ENCODE results near the gene HOTAIR. TPM values are rescaled to one million over a fixed set of nuclear protein-coding genes. Genes with fewer than 3 reads are reported as not detected.

The HOTAIR gene
- total and polyA plus RNA-seq, 4 donors, result 9.7 TPM; not detected in 3

DNA sequence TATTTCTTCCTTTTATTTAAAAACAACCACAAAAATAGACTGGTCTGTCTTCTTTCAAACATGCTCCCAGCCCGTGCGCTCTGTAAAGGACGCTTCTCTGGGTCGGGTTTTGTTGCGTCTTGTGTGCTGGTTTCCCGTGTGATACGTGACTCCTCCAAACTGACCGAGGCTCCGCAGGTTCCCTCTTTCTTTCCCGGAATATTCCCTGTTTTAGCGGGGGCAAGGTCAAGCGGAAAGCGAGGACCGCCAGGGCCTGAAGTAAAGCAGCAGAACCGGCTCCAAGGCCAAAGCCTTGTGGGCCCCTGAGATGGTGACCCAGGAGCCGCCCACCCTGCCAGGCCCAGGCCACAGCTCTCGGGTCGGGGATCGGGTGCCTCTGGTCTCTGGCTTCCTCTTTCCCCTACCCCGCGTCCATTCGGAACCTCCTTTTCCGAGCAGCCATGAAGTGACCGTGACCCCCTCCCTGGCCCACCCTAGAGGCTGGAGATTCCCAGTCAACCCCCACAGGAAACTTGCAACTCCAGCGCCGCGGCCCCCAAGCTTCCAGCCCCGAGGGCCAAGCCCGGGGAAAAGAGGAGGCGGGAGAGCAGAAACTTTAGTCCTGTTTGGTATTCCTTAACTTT is 9.3 kb upstream of the HOTAIR start:
- Histone ChIP-seq H3K4me1 (ENCODE audit: control insufficient read depth in 1 of 2, insufficient read depth in 2 of 2, low read length in 2 of 2) (no peaks in the 10 kb centered on the region), H3K27ac (ENCODE audit: low read depth in 1 of 2, low read length in 2 of 2) (no peak overlapping the region), H3K4me3 (ENCODE audit: low read length in 2 of 2) (no peak overlapping the region), H3K9me3 (ENCODE audit: control insufficient read depth, low read length) (no peaks in the 10 kb centered on the region), H3K27me3 (ENCODE audit: control insufficient read depth in 1 of 2, insufficient read depth in 2 of 2, low read length in 1 of 2) (peaks cover 0 to 3% of the 10 kb centered on the region in 2 donors), H3K36me3 (ENCODE audit: control insufficient read depth in 1 of 2, insufficient read depth in 2 of 2, low read length in 1 of 2) (no peaks in the 10 kb centered on the region)
- ATAC-seq (ENCODE audit: low FRiP score) (no peak), DNase-seq (peak in 1 of 2 donors; percentile 73)
- intact Hi-C loops (cut with DNase I), result loop anchor here in 1 of 2 donors (5.0 kb wide), 1 partner anchor 218 kb away; no protein-coding TSS in a partner anchor
- WGBS, 2 donors, result 19 to 21% methylated on average over 30 of the region's 30 CpGs

DNA sequence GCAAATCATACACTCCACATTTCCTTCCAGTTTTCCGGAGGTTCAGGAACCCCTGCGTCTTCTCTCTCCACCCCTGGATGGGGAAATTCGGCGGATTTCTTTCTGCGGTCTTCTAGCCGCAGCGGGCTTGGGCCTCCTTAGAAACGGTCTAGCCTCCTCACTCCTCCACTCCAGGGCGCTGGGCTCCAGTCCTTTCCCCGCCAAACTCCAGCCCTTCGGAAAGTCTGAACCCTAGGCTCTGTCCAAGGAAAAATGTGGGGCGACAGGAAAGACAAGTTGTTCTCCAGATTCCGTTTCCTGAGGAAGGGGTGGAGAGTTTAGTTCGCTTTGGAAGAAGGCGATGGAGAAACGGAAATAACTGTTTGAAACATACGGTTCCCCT is 8.8 kb upstream of the HOTAIR start:
- Histone ChIP-seq H3K4me3 (ENCODE audit: low read length in 2 of 2) (no peak overlapping the region), H3K36me3 (ENCODE audit: control insufficient read depth in 1 of 2, insufficient read depth in 2 of 2, low read length in 1 of 2) (no peaks in the 10 kb centered on the region), H3K4me1 (ENCODE audit: control insufficient read depth in 1 of 2, insufficient read depth in 2 of 2, low read length in 2 of 2) (no peaks in the 10 kb centered on the region), H3K9me3 (ENCODE audit: control insufficient read depth, low read length) (no peaks in the 10 kb centered on the region), H3K27ac (ENCODE audit: low read depth in 1 of 2, low read length in 2 of 2) (no peak overlapping the region), H3K27me3 (ENCODE audit: control insufficient read depth in 1 of 2, insufficient read depth in 2 of 2, low read length in 1 of 2) (peaks cover 0 to 3% of the 10 kb centered on the region in 2 donors)
- ATAC-seq (ENCODE audit: low FRiP score) (no peak), DNase-seq (no peak)
- intact Hi-C loops (cut with DNase I), result loop anchor here in 1 of 2 donors (5.0 kb wide), 1 partner anchor 219 kb away; no protein-coding TSS in a partner anchor
- 16 to 21% methylated on average over 17 of the region's 17 CpGs for WGBS, 2 donors

DNA sequence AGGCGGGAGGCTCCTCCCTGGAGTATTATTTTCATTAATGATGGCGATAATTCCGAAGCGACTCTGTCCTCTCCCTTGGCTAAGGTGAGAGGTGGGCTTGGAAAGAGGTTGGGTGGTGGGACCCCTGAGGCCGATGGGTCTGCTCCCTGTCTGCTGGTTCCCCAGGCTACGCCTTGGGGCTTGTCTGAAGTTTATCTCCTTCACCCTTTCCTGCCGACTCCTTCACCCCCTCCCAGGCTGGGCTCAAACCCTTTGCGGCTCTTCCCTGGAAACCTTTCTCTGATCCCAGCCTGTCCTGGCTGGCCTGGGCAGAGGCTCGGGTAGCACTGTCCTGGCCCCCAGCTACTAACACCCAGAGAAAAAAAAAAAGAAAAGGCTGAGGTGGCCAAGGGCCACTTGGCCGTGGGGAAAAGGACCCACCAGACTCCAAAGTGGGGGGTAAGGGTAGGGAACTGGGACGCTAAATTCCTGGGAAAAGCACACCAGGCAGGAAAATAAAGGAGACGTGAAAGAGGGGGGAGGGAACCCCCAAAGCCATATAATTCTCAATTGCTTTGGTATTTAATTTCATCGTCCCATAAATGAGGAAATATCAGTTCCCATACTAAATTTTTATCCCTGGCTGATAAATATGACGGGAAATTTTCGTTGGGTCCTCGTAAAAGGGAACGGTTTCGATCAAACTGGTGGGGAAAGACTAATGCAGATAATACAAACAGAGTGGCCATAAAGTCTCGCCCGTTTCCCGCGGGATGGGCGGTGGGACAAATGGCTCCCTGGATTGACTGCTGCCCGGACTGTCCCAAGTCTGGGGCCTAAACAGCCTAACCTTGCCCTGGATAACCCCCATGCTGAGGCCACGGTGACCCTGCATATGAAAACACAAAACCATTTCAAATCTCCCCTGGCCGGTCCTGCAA is 8.2 kb upstream of the HOTAIR start:
- ATAC-seq (ENCODE audit: low FRiP score) (no peak), DNase-seq (no peak)
- Histone ChIP-seq H3K27ac (ENCODE audit: low read depth in 1 of 2, low read length in 2 of 2) (no peak overlapping the region), H3K36me3 (ENCODE audit: control insufficient read depth in 1 of 2, insufficient read depth in 2 of 2, low read length in 1 of 2) (no peaks in the 10 kb centered on the region), H3K4me3 (ENCODE audit: low read length in 2 of 2) (no peak overlapping the region), H3K27me3 (ENCODE audit: control insufficient read depth in 1 of 2, insufficient read depth in 2 of 2, low read length in 1 of 2) (peaks cover 0 to 3% of the 10 kb centered on the region in 2 donors), H3K4me1 (ENCODE audit: control insufficient read depth in 1 of 2, insufficient read depth in 2 of 2, low read length in 2 of 2) (no peaks in the 10 kb centered on the region), H3K9me3 (ENCODE audit: control insufficient read depth, low read length) (no peaks in the 10 kb centered on the region)
- intact Hi-C loops (cut with DNase I), result loop anchor here in 1 of 2 donors (5.0 kb wide), 1 partner anchor 219 kb away; no protein-coding TSS in a partner anchor
- 23 to 25% methylated on average over 26 of the region's 26 CpGs for WGBS, 2 donors

DNA sequence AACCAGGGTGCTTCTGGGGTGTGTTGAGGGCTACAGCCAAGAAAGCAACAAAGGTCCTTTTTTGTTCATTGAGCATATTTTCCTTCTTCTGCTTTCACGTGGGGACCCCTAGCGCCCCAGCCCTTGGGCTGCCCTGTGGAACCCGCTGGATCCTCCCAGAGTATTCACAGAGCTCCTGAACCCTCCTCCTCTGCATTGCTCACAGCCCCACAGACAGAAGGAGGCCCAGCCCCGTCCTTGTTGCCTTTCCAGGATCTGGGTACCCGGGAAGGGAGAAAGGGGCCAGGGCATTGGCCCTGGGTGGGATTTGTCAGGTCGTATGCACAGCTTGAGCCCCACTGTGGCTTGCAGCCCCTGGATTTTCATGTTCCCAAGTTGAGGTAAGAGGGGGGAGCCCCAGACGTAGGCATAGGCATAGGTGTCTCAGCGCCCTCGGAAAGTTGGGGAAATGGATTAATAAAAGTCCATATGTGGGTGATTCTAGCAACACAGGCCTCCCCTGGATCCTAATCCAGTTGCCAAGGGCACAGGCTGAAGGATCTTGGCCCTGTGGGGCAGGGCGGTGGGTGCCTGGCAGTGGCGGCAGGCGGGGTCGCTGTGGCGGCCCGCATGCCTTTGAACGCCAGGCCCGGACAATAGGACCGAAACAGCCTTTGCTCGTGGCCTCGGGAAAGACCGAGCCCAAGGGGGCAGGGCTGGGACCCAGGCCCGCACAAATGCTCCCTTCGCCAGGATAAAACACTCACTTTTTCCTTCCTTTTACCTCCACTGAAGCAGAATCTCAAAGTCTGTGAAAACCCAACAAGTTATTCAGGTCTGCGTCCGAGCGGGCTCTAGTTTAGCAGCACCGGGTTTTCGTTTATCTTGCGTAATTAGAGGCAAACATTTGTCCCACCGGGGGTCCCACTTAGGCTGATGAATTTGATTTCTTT is 7.1 kb upstream of the HOTAIR start:
- ATAC-seq (ENCODE audit: low FRiP score), result no peak
- DNase-seq, result no peak
- no peaks in the 10 kb centered on the region for H3K4me1 ChIP-seq (ENCODE audit: control insufficient read depth in 1 of 2, insufficient read depth in 2 of 2, low read length in 2 of 2)
- intact Hi-C loops (cut with DNase I), result loop anchor here in 1 of 2 donors (5.0 kb wide), 1 partner anchor 220 kb away; no protein-coding TSS in a partner anchor
- no peak overlapping the region for H3K27ac ChIP-seq (ENCODE audit: low read depth in 1 of 2, low read length in 2 of 2)
- no peaks in the 10 kb centered on the region for H3K9me3 ChIP-seq (ENCODE audit: control insufficient read depth, low read length)
- H3K36me3 ChIP-seq (ENCODE audit: control insufficient read depth in 1 of 2, insufficient read depth in 2 of 2, low read length in 1 of 2), result no peaks in the 10 kb centered on the region
- no peak overlapping the region for H3K4me3 ChIP-seq (ENCODE audit: low read length in 2 of 2)
- H3K27me3 ChIP-seq (ENCODE audit: control insufficient read depth in 1 of 2, insufficient read depth in 2 of 2, low read length in 1 of 2), result peaks cover 0 to 3% of the 10 kb centered on the region in 2 donors
- WGBS, 2 donors, result 54% methylated on average over 30 of the region's 30 CpGs

DNA sequence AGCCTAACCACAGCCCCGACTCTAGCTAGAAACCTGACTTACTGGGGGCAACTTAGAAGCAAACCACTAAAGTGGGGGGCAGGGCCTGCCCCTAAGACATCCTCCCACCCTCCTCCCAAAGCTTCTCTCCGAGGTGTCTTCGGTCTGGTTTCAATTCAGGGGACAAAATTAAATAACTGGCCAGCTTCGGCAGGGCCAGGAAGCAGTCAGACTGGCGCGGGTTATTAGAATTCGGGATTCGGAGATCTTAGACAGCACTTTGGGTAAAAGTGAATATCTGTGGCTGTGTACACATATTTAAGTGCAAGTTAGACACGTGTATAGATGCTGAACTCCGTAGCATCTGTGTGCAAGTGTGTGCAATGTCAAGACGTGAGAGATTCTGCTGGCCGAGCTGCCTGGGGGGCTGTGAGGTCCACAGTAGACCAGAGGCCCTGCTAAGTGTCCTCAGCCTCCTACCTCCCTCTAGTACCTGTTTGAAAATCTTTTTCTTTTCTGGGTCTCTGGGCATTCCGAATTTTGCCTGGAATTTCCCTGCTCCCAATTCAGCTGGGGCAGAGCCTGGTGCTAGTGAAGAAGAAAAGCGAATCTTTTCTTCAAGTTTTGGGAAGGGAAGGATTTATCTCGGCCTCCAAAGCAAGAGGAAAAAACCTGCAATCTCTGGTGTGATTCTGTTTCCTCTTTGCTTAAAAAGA is 6.2 kb upstream of the HOTAIR start:
- intact Hi-C loops (cut with DNase I), result loop anchor here in 1 of 2 donors (5.0 kb wide), 1 partner anchor 221 kb away; no protein-coding TSS in a partner anchor
- DNase-seq, result no peak

DNA sequence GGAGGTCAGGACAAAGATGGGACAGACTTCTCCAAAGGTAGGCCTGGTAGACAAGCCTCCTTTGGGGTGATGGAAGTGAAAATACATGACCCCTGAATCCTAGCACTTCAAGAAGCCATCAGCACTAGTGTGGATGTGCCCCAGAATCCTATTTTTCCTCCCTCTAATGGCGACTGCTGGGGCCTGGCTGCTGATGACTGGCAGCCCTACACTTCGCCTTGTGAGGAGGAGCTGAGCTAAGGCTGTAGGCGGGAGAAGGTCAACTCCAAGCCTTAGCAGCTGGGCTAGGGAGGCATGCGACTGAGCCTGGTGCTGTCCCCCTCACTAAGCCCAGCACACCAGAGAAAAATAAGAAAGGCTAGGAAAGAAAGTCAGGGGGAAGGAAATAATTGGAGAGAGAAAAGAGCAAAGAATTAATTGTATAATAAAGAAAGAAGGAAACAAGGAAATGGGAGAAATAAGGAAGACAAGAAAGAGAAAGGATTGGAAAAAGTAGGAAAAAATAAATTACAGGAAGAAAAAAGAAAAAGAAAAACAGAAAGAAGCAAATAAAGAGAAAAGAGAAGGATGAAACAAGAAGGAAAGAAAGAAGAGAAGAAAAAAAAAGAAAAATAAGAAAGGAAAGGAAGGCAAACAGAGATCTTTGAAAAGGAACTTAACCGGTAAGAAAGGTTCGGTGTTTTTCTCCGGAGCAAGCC is 5.5 kb upstream of the HOTAIR start:
- peaks cover 0 to 3% of the 10 kb centered on the region in 2 donors for H3K27me3 ChIP-seq (ENCODE audit: control insufficient read depth in 1 of 2, insufficient read depth in 2 of 2, low read length in 1 of 2)
- intact Hi-C loops (cut with DNase I), result loop anchor here in 1 of 2 donors (5.0 kb wide), 1 partner anchor 222 kb away; no protein-coding TSS in a partner anchor
- no peak overlapping the region for H3K27ac ChIP-seq (ENCODE audit: low read depth in 1 of 2, low read length in 2 of 2)
- H3K4me3 ChIP-seq (ENCODE audit: low read length in 2 of 2), result no peak overlapping the region
- H3K36me3 ChIP-seq (ENCODE audit: control insufficient read depth in 1 of 2, insufficient read depth in 2 of 2, low read length in 1 of 2), result no peaks in the 10 kb centered on the region
- DNase-seq, result no peak
- no peaks in the 10 kb centered on the region for H3K4me1 ChIP-seq (ENCODE audit: control insufficient read depth in 1 of 2, insufficient read depth in 2 of 2, low read length in 2 of 2)
- WGBS, 2 donors, result 72 to 80% methylated on average over 7 of the region's 7 CpGs
- ATAC-seq (ENCODE audit: low FRiP score), result no peak
- H3K9me3 ChIP-seq (ENCODE audit: control insufficient read depth, low read length), result no peaks in the 10 kb centered on the region

More for the DNA sequence above, 6.2 kb upstream of the HOTAIR start:
- ATAC-seq (ENCODE audit: low FRiP score), result no peak
- H3K9me3 ChIP-seq (ENCODE audit: control insufficient read depth, low read length), result no peaks in the 10 kb centered on the region
- H3K4me1 ChIP-seq (ENCODE audit: control insufficient read depth in 1 of 2, insufficient read depth in 2 of 2, low read length in 2 of 2), result no peaks in the 10 kb centered on the region
- H3K36me3 ChIP-seq (ENCODE audit: control insufficient read depth in 1 of 2, insufficient read depth in 2 of 2, low read length in 1 of 2), result no peaks in the 10 kb centered on the region
- WGBS, 2 donors, result 65 to 66% methylated on average over 15 of the region's 15 CpGs
- H3K27ac ChIP-seq (ENCODE audit: low read depth in 1 of 2, low read length in 2 of 2), result no peak overlapping the region
- H3K4me3 ChIP-seq (ENCODE audit: low read length in 2 of 2), result no peak overlapping the region
- peaks cover 0 to 3% of the 10 kb centered on the region in 2 donors for H3K27me3 ChIP-seq (ENCODE audit: control insufficient read depth in 1 of 2, insufficient read depth in 2 of 2, low read length in 1 of 2)

DNA sequence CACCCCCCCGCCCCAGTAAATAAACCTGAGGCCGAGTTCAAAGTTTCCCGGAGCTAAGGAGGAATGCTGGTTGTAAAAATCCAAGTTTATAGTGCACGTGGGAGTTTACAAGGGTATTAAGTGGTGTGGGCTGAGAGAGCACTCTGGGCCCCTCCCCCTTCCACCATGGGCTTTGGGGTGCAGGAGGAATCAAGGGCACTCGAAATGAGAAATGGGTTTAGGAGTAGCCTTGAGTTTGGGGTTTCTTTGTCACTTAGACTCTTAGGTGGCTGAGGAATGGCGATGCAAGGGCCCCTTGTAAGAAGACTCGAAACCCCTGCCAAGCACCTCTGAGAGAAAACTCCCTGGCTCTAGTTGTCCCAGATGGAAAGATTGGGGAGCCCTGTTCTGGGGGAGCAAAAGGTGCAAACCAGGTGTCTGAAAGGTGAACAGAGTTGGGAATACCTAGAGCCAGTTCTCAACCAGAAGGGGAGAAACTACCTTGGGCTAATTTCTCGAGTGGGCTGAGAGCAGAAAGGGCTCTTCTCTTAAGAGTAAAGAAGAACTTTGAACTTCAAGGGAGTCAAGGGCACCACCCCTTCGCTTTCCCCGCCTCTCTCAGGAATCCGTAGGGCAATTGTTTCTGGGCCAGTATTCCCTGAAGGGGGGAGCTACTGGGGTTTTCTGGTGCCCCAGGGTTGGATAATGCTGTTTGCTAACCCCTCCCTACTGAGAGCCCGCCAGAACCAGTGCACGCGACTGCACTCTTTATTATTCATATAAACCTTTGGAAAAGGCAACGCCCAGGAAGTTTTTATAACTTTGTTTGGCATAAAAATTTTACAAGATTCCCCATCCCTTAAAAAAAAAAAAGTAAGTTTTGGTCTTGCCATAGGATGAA is 4.0 kb upstream of the HOTAIR start:
- Histone ChIP-seq H3K9me3 (ENCODE audit: control insufficient read depth, low read length) (no peaks in the 10 kb centered on the region), H3K36me3 (ENCODE audit: control insufficient read depth in 1 of 2, insufficient read depth in 2 of 2, low read length in 1 of 2) (no peaks in the 10 kb centered on the region), H3K4me3 (ENCODE audit: low read length in 2 of 2) (no peak overlapping the region), H3K4me1 (ENCODE audit: control insufficient read depth in 1 of 2, insufficient read depth in 2 of 2, low read length in 2 of 2) (no peaks in the 10 kb centered on the region), H3K27me3 (ENCODE audit: control insufficient read depth in 1 of 2, insufficient read depth in 2 of 2, low read length in 1 of 2) (peaks cover 0 to 3% of the 10 kb centered on the region in 2 donors), H3K27ac (ENCODE audit: low read depth in 1 of 2, low read length in 2 of 2) (no peak overlapping the region)
- DNase-seq (no peak), ATAC-seq (ENCODE audit: low FRiP score) (no peak)
- 26 to 31% methylated on average over 15 of the region's 15 CpGs for WGBS, 2 donors
- intact Hi-C loops (cut with DNase I), result no loop called here

Measured in aorta (tissue), 5 donors.